HG02571 (cell line): Measurements from ENCODE around the gene C1QTNF12.
"Not testable (repeated sequence)": the region's sequence is repeated elsewhere in the genome, so short reads cannot be mapped to it uniquely, and the experiment has no call there.

ENCODE experiments used
- ATAC-seq: cut with Tn5 transposase; IDR thresholded peaks from one replicate; pipeline ENCODE4 v1.9.1; 2021; ENCODE audit warnings: mild to moderate bottlenecking, moderate library complexity; ENCODE audit not compliant: unreplicated experiment

Gene C1QTNF12

GRCh38 chr1:1259951-1260600, 13.6 kb upstream of the C1QTNF12 start:
- no peak for ATAC-seq

GRCh38 chr1:1259540-1259939, 13.0 kb upstream of the C1QTNF12 start:
- ATAC-seq, result no peak

- no peak for ATAC-seq
These were observed 12.6 kb upstream of the C1QTNF12 start for GRCh38 chr1:1259119-1259488.

- ATAC-seq, result no peak
These were observed 10.7 kb upstream of the C1QTNF12 start for GRCh38 chr1:1256956-1257871.

- ATAC-seq, result no peak
These were observed 9.1 kb upstream of the C1QTNF12 start for GRCh38 chr1:1255611-1256010.

- ATAC-seq, result no peak
These were observed 8.6 kb upstream of the C1QTNF12 start for GRCh38 chr1:1255078-1255477.

- ATAC-seq, result no peak
These were observed 8.1 kb upstream of the C1QTNF12 start for GRCh38 chr1:1254667-1254998.

- no peak for ATAC-seq
These were observed 7.6 kb upstream of the C1QTNF12 start for GRCh38 chr1:1253972-1254666.

- ATAC-seq, result no peak
These were observed 6.8 kb upstream of the C1QTNF12 start for GRCh38 chr1:1253314-1253713.

- no peak for ATAC-seq
These were observed 4.3 kb upstream of the C1QTNF12 start for GRCh38 chr1:1250786-1251284.

- ATAC-seq, result not testable (repeated sequence)
These were observed 1.7 kb upstream of the C1QTNF12 start for GRCh38 chr1:1248009-1248913.

- no peak for ATAC-seq
These were observed 905 bp upstream of the C1QTNF12 start for GRCh38 chr1:1247341-1247913.

GRCh38 chr1:1245817-1246576, 525 bp downstream of the C1QTNF12 start:
- no peak for ATAC-seq

GRCh38 chr1:1245178-1245816, 1.2 kb downstream of the C1QTNF12 start:
- ATAC-seq, result no peak

GRCh38 chr1:1244192-1244811, 2.2 kb downstream of the C1QTNF12 start:
- no peak for ATAC-seq

GRCh38 chr1:1243807-1244191, 2.7 kb downstream of the C1QTNF12 start:
- no peak for ATAC-seq

GRCh38 chr1:1243266-1243660, 3.3 kb downstream of the C1QTNF12 start:
- no peak for ATAC-seq

GRCh38 chr1:1242461-1243265, 3.9 kb downstream of the C1QTNF12 start:
- no peak for ATAC-seq
